Measurements from ENCODE around the gene CDK6.

CDK6 gene

DNA sequence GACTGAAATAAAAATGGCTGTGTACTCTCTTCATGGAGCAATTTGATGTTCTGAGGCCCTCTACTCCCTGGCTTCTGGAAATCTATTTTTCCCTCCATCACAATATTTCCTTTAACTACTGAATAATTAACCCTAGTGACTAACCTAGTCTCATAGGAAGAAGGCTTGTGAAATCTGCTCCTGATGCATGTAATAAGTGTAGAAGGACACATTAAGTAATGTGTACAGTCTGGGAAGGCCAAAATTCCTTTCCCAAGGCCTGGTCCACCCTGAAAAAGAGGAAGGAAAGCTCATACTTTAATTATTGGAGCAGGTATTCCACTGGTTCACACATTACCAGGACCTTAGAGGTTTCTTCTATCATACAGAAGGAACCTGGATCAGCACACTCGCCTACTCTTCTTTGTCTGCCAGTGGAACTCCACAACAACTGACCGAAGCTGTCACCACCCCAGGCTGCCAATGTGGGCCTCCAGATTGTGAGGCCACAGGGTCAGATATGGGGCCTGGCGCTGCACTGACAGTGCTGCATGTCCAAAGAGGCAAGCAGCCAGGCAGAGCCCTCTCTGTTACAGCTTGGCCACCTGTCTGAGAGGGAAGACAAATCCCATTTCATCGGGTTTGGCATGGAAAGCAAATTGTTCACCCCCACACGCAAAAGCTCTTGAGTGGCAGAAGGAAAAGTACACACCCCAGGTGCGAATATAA lies 191.8 kb downstream of the CDK6 start:
- DNase-seq (ENCODE audit: low spot score): no peak

DNA sequence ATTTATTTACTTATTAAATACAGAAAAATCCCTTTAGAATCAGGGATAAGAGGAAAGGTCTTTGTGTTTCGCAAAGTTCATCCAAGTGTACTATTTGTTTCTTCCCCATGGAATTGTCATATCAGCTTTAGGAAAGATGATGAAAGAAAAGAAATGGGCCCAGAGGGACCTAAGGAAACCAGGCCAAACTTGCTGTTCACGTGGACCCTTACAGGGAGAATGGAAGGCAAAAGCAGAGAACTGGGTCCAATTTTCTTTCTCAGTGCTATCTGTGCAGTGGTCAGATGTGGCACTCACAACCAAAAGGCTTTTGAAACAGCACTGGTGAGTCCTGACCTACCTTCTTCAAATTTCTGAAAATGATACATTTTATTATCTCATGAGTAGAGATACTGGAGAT lies 192.6 kb downstream of the CDK6 start:
- no peak for DNase-seq (ENCODE audit: low spot score)

DNA sequence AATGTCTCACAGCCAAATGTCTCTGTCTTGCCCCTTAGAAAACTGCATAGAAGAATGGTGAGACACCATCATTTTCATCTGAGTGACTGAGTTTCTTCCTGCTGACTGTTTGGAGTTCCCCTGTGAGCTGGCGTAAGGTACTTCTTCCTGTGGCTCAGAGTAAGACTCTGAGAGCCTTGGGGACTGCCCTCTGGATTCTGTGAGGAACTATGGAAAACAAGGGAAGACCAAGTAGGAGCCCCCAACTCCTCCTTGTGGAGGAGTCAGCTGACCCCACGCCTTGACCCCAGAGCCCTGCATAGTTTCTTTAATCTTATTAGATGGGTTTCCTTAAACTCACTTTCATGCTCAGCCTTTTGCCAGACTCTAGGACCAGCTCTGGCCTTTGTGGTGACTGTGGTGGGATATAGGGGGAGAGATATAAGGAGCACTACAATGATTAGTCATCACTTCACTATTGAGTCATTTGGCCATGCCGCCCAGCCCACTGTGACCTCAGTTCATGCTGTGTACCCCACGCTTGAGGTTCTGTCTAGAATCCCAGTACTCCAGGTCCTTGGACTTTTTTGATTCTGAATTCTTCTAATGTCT lies 194.4 kb downstream of the CDK6 start:
- DNase-seq (ENCODE audit: low spot score): peak; percentile 62

DNA sequence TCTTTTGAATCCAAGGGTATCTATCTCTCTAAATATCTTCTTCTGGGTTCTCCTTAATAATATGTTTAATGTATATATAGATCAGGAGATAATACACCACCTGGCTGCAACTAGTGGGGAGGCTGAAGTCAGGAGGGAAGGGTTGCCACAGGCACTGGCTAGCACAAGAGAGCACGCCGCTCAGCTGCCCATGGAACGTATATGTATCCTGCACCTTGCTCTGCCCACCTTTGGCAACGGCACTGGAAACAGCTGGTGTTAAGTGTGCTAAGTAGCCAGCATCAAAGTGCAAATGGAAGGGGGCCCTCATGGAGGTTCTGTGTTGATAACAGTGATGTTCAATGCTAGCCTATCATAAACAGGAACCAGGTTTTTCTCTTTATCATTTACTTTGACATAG lies 196.4 kb downstream of the CDK6 start:
- DNase-seq (ENCODE audit: low spot score): no peak

DNA sequence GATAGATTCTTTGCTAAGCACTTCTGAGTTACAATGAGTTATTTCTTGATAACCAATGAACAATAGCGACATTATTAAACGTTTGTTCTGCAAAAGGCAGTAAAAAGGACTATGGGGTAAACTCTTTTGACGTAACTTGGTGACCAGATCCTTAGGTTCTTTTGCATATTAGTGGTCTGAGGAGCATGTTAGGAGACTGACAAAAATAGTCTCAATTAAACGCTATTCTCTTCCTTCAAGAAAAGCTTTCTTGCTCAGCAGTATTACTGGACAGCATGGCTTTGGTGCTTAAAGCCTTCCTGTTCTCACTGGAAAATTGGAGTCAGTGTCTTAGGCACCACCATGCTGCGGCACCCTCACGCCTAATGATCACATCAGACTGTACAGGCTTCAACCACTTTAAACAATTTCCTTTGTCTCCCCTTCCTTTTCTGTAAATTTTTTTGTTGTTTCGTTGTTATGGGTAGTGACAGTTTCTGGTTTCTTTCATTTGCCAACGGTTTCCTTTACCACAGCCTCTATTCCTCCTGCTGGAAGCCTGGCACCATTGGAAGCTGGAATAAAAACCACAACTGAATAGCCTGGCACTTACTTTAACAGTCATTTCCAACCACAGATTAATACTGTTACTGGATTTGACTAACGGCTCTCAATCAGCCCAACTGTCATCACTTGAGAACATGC lies 197.0 kb downstream of the CDK6 start:
- DNase-seq (ENCODE audit: low spot score): no peak

DNA sequence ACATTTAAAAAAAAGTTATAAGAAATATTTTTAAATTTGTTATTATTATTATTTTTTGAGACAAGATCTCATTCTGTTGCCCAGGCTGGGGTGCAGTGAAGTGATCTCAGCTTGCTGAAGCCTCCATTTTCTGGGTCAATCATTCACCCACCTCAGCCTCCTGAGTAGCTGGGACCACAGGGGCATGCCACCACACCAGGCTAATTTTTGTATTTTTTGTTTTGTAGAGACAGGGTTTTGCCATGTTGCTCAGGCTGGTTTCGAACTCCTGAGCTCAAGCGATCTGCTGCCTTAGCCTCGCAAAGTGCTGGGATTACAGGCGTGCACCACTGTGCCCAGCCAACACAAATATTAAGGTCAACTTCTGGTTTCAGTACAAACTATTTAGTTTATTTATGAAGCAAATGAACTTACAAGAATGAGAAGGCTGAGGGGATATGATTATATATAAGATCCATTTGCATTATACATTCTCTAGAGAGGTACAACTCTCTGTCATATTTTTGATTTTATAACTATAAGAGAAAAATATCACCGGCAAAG lies 200.3 kb downstream of the CDK6 start:
- DNase-seq (ENCODE audit: low spot score): no peak

DNA sequence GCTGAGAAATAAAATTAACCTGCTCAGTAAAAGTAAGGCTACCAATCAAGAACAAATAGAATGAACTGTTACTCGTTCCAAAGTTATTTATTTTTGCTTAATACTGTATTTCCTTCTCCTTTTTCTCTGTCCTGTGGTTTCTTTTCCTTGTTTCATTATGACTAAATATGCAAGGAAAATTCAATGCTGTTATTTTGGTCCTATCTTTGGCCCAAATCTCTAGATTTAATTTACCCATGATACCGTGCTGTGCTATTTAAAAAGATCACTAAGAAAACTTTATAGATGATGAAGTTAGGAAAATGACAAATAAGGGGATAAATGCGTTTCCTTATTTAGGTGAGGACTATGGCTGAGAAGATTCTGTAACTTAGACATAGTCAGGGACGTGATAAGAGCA lies 200.8 kb downstream of the CDK6 start:
- DNase-seq (ENCODE audit: low spot score): no peak

DNA sequence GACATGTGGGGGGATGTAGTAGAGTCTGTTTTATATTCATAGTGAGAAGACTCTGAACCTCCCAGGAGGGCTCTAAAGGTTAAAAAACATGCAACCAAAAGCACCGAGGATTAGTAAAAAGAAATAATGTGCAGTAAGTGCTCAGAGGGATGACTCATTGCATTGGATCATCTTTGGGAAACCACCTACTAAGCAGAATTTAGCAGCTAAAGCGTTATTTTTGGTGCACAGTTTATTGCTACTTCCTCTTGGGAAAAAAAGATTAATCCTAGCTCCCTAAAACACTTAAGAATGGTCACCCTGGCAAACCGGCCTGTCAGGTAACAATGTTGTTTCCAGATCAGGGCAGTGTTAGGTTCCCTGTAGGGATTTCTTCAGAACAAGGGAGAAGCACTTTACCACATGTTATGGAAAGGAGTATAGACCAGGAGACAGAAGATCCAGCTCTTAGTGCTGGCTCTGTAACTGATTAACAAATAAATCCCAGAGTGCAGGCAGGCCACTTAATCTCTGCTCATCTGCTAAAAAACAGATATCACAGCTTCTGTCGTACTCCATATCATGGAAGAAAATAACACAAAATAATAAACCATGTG lies 201.4 kb downstream of the CDK6 start:
- peak; percentile 67 for DNase-seq (ENCODE audit: low spot score)

DNA sequence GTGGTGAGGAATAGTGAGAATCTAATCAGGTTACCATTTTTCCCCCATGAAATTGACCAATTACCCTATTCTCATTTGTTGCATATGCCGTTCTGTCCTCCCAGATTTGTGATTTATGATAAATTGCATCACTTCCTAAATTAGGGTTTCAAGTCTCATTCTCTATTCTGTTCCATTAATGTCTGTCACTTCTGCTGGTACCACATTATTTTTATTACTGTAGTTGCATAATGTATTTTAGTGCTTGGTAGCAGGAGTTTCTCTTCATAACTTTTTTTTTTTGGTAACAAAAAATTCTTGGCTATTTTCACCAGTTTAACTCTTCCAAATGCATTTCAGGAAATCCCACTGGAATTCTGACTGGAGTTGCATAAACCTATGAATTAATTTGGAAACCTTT lies 202.2 kb downstream of the CDK6 start:
- peak; percentile 36 for DNase-seq (ENCODE audit: low spot score)

DNA sequence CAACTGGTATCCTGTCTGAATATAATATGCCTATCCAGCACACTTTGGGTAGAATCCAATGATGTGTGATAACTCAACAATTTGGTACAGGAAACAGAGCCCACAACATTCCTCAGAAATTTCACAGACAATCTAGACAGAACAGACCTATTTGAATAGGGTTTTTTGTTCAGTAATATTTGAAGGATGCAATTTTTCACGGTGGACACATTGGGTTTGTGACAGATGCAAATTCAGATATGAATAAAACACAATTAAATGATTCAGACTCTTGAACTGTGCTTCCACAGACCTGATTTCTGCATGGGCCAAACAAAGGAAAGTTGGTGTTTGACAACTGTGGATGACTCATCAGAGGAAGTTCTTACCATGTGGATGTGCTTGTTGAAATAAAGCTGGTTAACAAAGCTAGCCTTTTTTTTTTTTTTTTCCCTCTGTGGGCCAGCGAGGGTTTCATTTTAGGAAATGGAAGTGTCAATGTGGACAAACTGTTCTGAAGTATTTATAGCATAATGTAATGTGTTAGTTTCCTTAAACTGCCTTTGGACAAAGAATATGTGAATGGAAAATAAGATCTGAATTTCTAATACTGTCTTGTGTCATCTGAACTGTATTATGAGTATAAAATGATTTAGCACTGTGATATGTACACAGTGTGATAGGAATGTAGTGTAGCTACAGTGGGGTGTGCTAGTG lies 203.0 kb downstream of the CDK6 start:
- peak; percentile 99 for DNase-seq (ENCODE audit: low spot score)

DNA sequence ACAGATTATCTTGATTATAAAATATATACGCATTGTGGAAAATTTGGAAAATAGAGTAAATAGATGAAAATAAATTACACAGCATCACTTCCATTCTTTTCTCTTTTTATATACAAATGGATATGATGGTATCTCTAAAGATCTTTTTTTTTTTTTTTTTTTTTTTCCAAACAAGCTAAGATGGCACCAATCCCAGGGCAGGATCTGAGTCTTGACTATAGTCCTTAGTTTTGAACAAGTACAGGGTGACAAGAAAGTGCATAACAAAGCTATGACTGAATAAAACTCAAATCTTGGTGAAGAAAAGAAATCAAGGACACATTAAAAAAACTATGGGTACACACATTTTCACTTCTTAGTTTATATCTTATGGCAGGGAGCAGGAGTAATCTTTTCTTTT lies 203.6 kb downstream of the CDK6 start:
- no peak for DNase-seq (ENCODE audit: low spot score)

DNA sequence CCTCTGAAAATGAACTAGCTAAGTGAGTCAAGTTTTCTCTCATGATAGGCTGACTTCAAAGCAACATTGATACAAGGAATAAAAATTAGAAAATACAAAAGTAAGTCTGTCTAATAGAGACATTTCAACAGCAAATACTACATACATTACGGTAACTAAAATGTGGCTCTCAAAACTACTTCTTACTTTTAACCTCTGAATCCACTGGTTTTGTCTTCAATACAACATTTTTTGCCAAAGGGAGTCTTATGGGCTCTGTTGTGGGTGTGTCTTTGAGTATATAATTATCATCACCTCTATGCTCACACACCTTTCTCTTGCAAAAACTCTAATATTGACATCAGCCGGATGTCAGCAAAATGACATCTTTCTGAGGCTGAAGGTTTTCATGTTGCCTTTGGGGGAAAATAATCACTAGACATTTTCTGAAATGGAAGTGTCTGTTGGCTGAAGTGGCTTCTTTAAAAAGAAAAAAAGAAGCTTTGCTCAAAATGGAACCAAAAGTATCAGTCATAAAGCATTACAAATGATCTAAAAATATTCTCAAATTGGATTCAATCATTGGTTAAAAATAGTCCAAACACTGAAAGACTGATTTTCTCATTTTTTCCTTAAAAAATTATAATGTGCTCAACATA lies 204.4 kb downstream of the CDK6 start:
- no peak for DNase-seq (ENCODE audit: low spot score)

DNA sequence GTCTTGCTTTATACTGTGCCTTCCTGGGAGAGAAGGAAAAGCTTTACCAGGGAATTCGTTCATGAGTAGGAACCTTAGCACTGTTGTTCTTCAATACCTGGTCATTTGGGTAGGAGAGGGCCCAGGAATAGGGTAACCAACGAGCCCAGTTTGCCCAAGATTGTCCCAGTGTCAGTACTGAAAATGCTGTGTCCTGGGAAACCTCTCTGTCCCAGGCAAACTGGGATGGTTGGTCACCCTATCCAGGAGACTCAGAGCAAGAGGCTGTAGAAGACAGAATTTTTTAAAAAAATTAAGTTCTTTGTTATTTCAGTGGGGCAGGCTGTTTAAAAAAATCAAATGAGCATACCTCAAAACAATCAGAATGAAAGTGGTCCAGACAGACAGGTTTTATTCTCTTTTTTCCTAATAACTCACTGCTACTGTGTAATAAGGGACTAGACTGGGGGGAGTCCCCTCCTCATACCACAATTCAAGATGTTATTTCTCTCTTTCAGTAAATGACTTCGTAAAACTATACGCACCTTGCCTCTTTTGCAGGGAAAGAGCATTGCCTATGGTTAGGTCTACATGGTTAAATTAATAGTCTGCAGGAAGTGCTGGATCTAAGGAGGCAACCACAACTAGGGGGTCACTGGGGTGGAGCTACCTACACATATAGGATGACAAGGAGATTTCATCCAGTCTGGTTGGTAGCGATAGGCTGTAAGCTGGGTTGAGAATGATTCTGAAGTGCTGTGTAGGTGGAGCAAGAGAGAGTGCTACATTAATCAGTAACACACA lies 205.1 kb downstream of the CDK6 start:
- DNase-seq (ENCODE audit: low spot score): no peak

DNA sequence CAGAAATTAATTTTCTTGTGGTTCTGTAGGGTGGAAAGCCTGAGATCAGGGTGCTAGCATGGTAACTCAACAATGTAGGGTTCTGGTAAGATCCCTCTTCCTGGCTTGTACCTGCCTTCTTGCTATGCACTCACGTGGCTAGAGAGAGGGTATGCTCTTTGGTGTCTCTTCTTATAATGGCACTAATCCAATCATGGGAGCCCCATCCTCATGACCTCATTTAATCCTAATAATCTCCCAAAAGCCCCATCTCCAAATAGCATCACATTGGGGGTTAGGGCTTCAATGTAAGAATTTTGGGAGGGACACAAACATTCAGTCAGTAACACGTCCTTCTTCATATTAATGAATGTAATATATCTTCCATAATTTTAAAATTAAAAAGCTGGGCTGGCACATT lies 206.6 kb downstream of the CDK6 start:
- no peak for DNase-seq (ENCODE audit: low spot score)

DNA sequence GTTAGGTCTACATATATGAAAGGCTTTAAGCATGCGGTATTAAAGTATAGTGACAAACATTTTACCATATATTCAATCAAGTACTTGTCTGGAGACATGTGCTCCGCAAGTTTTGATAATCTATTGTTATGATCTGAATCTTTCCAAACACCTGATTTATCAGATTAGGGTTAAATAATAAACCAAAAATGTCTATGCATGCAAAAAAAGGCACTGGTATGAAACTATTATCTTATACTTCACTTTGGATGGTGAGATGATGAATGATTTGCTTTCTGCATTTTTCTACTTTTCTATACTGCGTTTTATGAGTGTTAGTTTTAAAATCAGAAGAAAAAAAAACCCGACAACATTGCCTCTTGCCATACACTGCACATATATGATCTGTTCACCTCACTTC lies 208.4 kb downstream of the CDK6 start:
- DNase-seq (ENCODE audit: low spot score): no peak

DNA sequence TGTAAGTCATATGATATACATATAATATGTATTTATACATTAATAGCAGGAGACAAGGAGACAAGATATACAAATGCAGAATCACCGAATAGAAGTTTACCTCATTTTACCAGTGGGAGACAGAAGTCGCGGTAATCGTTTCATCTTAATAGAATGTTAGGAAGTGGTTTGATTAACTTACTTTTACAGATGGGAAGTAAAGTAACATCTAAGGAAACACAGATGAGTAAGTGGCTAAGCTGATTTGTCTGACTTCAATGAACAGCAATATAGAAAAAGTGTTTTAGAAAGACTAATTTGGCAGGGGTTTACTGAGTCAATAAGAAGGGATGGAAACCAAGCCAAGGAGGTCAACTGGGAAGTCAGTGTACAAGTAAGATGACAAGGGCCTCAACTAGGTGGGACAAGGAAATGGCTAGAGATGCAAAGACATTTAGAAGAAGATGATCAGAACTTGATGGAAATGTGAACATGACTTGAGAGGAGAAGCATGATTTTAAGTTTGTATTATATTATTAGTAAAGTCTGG lies 210.0 kb downstream of the CDK6 start:
- no peak for DNase-seq (ENCODE audit: low spot score)

DNA sequence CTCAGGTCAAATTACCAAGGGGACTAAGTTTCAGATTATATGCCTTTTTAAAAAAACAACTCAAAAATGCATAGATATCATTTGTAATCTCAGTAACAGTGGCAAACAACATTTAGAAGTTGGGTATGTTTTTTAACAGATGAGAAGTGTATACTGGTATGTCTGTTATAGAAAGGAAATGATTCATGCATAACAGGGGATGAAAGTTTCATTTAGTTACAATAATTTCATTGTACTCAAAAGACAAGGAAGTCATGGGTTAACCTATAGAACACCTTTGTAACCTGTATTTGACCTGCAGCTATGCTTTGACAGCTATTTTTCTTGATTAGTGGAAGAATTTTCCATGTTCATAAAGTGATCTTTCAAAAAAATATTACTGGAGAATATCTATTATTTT lies 210.8 kb downstream of the CDK6 start:
- peak; percentile 66 for DNase-seq (ENCODE audit: low spot score)

DNA sequence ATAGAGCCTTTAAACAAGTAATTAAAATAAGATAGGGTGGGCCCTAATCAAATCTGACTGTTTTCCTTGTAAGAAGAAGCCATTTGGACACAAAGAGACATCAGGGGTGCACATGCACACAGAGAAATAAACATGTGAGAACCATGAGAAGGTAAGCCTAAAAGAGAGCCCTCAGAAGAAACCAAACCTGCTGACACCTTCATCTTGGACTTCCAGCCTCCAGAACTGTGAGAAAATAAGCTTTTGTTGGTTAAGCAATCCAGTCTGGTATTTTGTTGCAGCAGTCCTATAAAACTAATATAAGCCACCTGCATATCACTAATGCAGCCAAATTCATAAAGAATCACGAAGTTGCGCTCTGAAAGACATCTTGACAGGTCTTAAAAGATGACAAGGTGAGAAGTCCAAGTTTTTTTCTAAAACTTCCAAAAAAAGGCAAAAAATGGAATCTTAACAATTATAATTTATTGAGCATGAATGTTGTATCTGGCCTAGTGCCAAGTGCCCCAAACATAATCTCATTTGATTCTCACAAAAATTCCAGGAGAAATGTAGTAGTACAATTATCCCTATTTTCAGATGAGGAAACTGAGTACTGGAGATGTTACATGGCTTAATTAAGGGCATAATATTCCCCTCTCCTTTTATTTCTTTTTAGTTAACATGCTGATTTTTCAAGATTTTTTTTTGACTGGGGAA lies 211.9 kb downstream of the CDK6 start:
- DNase-seq (ENCODE audit: low spot score): no peak

DNA sequence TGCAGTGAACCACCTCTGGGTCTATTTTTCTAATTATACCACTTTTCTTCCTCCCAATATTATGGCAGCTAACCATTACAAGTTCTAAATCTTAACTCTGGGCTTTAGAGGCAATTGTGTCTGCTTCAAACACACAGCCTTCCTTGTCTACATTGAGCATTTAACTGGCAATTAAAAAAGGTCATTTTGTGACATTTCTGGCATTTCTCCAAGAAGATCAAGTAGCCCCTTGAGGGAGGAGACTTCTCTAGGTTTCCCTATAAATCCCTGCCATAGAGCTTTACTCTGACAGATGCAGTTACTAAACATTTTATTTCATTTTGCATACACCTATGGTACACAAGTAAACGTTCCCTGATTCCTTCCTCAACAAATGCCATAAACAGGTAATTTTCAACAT lies 212.8 kb downstream of the CDK6 start:
- DNase-seq (ENCODE audit: low spot score): no peak

DNA sequence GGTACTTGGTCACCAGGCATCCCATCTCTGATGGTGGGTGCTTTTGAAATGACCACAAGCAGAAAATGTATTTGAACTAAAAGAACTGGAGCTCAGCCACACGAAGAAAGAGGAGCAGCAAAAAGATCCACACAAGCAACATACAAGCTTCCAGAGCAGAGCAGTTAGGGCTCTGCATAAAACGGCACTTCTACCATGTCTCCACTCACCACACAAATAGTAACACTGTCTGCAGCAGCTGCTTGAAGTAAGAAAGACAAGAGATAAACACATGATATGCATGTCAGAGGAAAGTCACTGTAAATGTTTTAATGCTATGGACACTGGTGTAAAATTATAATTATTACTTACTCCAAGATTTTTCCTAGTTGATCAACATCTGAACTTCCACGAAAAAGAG lies 213.7 kb downstream of the CDK6 start:
- DNase-seq (ENCODE audit: low spot score): no peak
